NCI-H1048 (cell line): Measurements from ENCODE around the gene KSR1.

Experiments
- DNase-seq: peaks from one replicate; lab custom pipeline; 2025; lab: John Stamatoyannopoulos, UW

Gene KSR1

DNA sequence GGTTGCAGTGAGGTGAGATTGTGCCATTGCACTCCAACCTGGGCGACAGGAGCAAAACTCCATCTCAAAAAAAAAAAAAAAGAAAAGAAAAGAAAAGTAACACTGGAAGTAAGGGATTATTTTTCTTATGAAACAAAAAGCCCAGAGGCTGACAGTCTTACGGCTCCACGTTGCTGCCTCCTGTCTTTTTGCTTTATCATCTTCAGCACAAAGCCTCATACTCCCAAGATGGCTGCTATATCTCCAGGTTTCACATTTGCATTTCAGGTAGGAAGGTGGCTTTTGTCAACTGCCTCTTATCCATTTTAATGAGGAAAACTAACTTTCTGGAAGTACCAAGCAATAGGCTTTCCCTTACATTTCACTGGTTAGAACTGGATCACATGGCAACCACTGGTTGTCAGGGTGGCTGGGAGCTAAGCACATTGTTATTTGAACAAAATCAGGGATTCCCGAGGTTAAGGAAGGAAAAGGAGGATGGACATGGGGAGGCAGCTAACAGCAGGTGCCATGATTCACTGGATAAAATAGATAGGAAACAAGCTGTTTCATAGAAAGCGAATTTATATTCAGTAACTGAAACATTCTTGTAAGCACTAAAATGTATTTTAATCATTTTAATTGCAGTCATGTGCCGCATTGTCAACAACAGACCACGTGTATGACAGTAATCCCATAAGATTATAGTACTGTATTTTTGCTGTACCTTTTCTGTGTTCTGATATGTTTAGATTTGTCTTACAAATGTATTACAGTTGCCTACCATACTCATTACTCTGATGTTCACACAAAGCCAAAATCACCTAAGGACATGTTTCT, 58.6 kb downstream of the KSR1 start:
- DNase-seq, result no peak

DNA sequence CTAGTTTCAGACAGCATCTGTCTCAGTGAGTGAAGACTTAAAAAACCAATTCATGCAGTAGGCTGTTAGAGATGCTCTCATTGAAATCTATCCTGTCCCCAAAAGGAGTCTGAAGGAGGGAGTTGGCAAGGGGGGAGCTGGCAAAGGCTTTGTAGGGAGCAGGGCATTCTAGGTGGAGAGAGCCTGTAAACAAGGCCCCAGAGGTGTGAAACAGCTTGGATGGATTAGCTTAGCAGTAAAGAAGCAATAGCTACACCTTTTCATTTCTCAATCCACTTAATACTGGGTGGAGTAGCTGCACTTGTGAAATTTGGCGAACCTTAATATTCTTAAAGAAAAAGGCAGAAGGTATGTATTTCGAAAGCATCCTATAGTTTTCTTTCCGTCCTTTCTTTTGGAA, 61.8 kb downstream of the KSR1 start:
- DNase-seq, result no peak

DNA sequence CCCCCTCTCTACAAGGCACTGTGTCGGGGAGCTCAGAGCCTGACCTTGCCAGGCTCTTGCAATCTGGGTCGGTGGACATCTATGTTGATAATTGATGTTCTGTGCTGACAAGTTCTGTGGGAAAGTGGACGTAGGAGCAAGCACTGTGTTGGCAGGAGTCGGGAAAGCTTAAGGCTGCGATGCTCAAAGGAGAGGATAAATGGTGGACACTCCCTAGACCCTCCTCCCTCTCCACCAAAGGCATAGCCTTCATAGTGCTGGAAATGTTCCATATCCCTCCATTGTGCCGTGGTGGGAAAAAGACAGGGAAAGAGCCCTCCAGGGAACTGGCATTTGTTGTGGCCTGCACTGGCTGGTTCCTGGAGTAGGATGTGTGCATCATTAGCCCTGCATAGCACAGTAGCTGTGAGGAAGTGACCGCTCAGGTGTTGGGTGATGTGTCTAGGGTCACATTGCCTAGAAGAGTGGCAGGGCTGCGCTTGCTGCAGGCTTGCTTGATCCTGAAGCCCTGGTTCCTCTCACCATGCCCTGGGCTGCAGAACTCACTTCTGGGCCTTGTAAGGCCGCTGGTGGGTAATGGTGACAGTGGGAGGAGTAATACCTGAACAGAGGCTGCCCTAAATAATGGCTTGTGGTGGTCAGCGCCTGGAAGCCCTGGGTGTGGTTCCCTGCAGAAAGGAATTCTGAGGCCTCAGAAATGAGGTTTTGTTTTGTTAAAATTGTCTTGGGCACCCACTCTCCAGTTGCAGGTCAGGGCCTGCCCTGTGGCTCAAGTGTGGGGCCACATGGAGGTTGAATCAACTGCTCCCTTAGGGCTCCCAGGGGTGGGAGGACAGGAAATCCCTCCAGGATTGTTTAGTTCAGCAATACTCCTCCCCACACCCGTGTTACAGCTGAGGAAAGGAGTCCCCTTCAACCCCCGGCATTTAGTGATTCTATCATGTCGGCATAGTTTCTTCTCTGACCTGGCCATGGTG, 62.6 kb downstream of the KSR1 start:
- DNase-seq, result no peak

DNA sequence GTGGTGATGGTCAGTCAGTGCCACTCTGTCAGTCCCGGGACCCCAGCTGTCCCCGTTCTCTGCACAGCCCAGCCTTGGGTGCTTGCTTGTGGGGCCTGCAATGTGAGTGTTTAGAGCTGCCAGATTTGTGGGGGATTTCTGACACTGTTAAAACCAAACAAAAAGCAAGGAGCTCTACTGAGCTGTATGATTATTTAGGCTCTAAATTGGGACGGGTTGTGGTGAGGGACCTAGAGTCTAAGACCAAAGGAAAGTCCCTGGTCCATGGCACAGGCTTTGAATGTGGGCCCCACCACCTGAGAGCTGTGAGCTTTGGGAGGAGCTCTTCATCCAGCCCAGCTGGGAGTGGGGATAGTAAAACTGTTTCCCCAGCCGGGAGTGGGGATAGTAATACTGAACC, 63.3 kb downstream of the KSR1 start:
- no peak for DNase-seq

DNA sequence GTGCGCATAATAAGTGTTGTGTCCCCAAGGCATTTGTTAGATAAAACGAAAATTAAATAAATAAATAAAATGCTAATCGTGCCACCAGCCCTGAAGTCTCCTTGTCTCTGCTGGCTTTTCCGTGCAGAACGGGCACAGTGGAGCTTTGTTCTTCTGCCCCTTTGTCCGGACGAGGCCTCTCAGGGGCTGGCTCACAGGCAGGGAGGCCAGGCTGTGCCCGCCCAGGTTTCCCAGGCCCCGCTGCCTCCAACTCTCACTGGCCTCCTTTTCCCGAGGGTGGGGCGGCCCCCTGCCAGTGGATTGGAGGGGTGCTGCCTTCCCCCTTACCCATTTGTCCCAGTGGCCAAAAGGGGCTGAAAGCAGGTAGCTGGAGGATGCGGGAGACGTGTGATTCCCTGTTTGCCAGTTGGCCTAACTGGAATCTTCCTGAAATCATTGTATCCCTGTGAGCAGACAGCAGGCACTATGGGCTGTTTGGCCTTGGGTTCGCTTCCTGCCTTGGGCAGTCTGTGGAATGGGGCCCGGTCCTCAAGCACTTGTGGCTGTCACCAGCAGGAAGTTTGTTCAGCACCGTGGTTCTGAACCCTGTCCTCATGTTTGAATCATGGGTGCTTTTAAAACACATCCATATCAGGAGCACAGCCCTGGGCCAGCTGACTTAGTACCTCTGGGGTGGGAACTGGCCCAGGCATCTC, 64.4 kb downstream of the KSR1 start:
- DNase-seq, result peak; percentile 72

DNA sequence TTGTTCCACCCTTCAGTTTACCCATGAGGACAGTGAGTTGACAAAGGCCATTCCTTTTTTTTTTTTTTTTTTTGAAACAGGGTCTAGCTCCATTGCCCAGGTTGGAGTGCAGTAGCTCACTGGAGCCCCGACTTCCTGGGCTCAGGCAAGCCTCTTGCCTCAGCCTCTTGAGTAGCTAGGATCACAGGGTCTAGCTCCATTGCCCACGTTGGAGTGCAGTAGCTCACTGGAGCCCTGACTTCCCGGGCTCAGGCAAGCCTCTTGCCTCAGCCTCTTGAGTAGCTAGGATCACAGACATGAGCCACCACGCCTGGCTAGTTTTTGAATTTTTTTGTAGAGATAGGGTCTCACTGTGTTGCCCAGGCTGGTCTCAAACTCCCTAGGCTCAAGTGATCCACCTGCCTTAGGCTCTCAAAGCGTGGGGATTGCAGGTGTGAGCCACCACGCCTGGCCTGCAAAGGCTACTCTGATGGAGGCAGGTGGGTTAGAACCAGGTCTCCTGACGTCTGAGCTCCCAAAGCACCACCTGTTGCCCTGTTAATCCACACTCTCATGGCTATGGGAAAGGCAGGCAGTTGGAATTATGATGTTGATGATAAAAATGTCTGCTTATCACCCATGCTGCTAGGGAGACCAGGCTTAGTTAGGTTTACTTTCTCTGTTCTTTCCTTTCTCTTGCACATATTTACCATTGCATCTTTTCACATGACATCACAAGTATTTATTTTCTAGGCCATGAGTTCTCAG, 65.2 kb downstream of the KSR1 start:
- DNase-seq, result no peak

DNA sequence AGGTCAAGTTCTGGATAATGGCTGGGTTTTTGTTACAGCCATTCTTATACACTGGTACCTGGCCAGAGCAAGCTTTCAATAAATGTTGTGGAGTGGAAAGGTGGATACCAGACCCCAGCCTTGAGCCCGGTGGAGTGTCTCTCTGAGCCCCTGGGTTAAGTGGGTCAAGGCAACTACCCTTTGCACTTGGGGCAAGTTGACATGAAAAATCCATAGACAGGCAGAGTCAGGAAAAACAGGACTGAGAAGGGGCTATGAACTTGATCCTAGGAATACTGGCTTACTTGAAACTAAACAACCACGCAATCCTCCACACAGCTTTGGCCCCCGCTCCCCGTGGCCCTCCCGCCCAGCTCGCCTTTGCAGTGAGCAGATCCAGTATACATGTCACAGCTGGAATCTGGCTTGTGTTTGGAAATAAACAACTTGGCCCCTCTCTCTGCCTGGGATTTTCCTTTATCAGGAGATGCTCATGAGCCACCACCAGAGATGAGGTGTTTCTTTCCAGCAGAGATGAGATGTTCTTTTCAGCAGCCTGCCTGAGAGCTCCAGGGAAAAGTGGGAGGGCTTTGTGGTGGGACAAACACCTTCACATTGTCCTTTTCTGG, 65.9 kb downstream of the KSR1 start:
- no peak for DNase-seq

DNA sequence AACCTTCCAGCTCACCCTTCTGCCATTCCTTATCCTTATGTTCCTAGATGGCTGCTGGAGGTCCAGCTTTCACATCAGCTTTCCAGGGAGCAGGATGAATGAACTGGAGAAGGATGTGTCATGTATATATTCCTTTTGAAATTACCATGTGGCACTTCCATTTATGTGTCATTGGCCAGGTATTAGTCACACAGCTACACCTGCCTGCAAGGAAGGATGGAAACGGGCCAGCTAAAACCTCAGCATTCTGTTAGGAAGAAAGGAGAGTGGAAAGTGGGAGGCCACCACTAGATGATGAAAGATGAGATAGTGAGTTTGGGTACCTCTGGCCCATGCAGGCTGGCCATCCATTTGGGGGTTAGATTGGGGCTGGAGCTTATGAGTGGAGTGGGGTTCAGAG, 67.5 kb downstream of the KSR1 start:
- no peak for DNase-seq

DNA sequence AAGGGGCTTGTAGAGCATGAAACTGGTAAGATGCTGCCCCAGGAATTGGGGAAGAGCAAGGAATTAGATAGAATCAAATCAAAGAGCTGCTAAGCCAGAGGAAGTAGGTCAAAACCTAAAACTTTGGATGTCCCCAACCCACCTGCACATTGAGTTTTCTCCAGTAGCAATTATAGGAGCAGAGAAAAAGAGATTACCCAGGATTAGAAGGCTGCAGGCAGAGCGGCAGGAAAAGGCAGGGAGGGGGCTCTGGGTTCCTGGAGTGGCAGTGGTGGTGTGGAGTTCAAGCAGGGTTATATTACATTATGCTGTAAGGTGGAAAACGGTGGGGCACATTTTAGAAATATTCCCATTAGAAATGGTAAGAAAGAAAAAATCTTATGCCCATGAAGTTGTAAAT, 68.3 kb downstream of the KSR1 start:
- no peak for DNase-seq

DNA sequence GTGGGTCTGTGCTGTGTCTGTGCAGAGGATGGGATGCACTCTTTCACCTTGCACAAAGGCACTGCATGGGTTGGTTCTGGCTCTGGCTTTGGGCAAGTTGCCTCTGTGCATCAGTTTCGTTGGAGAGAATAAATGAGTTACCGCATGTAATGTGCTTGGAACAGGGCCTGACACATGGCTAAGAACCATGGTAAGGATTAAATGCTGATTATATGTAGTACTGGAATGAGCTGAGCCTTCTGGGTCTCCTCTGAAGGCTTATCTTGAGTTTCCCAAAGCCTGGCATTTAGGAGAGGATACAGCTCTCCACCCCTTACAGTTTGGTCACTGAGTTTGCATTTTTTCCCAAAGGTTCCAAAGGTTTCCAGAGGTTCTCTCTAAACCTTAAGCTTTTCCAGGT, 69.1 kb downstream of the KSR1 start:
- DNase-seq, result no peak

DNA sequence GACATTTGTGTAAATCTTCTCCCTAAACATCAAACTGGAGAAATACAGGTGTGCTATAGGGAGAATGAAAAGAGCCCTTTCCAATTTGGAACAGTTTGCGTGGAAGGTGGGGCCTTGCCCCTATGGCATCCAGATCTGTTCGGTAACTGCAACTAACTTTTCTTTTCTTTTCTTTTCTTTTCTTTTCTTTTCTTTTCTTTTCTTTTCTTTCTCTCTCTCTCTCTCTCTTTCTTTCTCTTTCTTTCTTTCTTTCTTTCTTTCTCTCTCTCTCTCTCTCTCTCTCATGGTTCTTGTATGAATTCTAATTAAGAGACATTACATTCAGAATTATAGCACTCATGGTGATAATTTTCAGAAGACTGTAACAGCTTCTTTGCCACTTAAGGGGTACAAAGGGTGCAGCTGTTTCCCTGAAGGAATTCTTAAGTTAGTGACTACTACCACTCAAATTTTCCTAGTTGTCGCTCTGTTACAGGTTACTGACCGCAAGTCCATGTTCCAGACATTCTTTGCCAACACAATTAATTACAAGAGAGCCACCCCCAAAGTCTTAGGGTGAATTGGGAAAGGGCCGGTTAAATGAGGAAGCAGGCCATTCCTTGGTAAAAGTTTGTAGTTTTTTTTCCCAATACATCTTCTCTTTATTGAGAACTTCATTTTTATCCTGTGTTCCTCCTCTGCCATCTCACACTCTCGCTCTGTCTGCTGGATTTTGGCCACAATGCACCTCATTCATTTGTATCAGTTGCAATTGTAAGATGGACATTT, 69.8 kb downstream of the KSR1 start:
- DNase-seq, result no peak

DNA sequence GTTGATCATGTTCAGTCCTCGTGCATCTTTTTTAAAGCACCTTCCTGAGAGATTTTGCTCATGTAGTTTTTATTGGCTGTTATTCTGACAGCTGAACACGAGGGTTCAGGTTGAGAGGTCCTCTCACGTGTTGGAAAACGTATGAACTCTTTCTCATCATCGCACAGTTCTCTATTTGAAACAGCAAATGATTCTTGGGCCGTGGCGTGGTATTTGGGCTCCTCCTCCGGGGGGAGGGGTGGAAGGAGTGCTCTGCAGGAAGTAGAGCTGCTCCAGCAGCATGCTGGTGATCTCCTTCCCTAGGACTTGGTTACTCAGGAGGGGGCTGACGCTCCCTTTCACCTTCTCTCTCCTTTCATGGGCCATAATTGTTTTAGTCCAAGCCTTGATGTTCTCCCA, 70.4 kb downstream of the KSR1 start:
- DNase-seq, result no peak

DNA sequence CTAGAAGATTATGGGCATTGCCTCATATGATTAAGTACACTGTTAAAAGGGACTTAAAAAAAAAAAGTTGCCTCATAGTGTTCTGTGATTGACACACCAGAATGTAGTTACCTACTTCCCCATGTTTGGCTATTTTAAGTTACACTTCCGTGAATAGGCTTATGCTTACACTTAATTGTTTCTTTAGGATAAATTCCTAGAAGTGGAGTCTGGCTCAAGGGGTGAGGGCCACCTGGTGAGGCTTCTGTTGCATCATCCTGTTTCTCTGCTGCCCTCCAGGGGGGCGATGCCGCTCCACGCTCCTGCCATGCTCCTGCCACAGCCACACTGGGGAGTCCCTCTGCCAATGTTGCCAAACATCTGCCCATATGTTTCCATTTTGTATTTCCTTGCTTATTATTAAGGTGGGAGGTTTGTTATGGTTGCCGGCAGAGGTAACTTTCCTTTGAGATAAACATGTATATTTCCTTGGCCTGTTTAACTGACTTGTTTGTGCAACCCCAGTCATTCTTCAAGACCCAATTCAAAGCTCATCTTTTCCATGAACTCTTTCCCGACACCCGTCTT, 73.1 kb downstream of the KSR1 start:
- DNase-seq, result no peak

DNA sequence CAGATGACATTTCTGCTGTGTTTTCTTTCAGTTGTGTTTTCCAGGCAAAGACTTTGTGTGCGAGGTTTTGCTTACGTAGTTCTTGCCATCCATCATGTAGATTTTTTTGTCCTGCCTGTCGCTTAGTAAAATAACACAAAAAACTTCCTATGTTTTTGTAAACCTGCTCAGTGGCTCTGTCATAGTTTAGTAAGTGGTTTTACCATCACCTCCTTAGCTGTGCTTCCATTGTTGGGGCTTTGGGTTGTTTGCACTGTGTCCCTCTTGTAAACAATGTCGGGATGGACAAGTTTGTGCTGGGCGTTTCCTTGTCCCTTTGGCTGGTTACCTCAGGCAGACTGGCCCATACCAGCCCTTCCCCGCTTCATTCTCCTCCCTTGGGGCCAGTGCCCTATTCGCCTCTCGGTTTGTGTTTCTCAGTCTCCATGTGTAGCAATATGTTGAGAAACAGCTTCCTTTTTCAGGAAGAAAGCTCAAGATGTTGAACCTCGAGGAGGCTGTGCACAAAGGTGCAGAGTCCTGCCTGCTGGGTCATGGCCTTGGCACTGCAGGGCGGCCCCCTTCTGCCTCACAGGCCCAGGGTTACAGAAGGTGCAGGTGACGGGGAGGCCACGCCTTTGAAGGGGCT, 74.6 kb downstream of the KSR1 start:
- no peak for DNase-seq

DNA sequence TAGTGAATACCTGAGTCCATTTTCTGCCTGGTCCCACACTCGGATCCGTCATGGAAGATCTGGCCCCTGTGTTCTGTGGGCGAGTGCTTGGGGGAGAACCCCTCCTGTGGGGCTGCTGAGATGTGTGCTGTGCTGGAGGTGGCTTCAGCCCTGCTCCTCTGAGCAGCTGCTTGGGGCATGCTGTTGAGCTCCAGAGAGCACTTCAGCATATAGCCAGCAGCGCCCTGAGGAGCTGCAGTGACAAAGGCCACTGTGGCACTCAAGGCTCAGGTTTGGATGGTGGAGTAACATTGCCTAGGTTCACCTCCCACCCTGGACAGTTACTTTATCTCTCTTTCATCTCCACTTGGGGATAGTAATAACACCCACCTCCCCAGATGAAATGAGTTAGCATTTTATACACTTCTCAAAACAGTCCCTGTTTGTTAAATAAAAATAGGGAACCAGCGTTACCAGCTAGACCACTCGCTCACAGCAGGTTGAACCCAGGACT, 75.3 kb downstream of the KSR1 start:
- no peak for DNase-seq

DNA sequence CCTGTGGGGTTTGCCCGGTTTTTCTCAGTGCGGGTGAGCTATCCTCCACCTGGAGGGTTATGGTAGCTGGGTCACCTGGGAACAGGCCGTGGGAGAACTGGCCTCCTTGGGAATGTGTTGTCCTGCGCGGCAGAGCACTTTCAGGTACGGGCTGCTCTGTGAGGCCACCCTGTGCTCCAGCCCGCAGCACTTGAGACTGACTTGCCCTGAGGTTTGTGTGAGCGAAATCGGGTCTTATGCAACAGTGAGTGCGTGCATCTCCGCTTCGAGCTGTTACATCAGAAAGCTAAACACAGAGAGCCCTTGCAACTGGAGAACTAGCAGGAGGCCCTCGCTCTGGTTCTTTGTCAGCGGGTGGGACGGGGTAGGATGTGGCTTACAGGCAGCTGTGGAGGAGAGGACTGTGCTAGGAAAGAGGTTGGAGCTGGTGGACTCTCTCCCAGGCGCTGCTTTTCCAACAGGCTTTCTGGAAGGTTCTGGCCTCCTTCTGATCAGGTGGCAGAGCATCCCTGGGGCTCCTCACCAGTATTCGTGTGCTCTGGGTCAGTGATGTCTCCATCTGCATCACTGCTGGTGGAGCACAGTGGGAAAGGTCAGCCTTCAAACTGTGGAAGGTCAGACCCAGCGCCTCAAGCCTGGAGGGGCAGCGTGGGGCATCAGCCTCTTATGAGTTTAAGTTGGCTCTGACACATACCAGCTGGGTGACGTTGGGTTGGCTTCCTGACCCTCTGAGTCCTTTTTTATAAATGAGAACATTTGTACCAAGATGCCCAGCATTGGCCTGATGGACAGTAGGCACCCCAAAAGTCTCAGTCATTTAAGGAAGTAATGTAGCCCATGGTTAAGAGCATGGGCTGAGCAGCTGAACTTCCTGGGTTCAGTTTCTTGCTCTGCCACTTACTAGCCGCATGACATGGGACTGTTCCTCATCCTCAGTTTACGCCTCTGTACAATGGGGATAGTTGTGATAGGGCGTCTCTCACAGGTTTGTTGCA, 76.3 kb downstream of the KSR1 start:
- no peak for DNase-seq

DNA sequence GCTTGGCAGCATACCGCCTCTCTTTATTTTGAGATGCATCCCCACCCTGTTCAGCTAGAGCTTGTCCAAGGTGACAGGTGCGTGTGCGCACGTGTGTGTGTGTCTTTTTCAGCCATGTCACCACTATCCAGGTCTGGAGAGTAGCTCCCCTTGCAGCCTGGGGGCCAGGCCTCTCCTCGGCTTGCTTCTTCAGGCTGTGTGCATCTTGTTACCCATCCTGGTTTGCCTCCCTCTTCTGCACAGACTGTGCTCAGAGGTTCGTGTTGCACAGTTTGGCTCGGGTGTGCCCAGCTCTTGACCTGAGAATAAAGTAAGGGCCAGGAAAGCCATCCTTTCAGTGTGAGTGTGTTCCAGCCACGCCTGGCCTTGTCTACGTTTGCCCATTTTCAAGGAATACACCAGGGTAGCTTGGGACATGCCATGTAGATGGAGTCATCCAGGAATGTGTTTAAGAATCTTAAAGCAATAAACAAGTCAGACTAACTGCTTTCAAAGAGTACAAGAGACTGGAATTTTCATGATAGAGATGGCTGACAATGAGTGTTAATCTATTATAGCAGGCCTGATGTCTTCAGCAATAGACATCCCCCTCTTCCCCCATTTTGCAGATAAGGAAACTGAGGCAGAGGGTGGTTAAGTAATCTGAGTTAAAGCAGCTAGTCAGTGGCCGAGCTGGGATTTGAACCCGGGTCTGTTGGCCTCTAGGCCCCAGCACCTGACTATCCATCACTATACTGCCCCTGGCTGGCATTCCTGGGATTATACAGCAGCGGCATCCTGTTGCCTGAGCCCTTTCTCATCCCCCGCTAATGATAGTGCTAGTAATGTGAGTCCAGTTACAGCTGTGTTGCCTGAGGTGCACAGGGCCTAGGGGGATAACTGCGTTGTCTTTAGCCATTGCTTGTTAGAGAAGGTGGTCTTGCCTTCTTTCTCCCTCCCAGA, 77.9 kb downstream of the KSR1 start:
- no peak for DNase-seq
